Caco-2 (cell line): Measurements from ENCODE around the gene ATOH8. TPM values are rescaled to one million over a fixed set of nuclear protein-coding genes. Genes with fewer than 3 reads are reported as not detected.

Experiments
- BruUV-seq: library from RNA; stranded (reverse); fragments of 400-500 nt; replicated peaks from 2 replicates; lab custom pipeline; 2021; lab: Mats Ljungman, UMichigan
- CTCF ChIA-PET: fragments of 300-600 bp; sonication (Branson Sonifier 250); formaldehyde crosslinking; loops from one replicate; lab custom pipeline; 2022; ENCODE audit warnings: antibody characterized with exemption; lab: Charles Lee
- POLR2A ChIA-PET: fragments of 300-600 bp; sonication (Branson Sonifier 250); formaldehyde crosslinking; loops from one replicate; lab custom pipeline; 2022; ENCODE audit warnings: antibody characterized with exemption; lab: Charles Lee
- DNase-seq, 2 experiments: peaks; one replicate each; pipeline versions ENCODE4 v3.0.0 to v3.0.0-alpha.2; 2020 to 2022
- H3K27me3 ChIP-seq: replicated peaks from 2 replicates; pipeline ENCODE4 v1.6.0; 2011; ENCODE audit warnings: low read length; ENCODE audit not compliant: control insufficient read depth, insufficient read depth
- H3K36me3 ChIP-seq: 2 replicates; pipeline ENCODE4 v1.5.1; 2011; ENCODE audit warnings: low read length; ENCODE audit not compliant: control insufficient read depth, insufficient read depth
- H3K4me1 ChIP-seq: fragments of 250-450 bp; sonication (Bioruptor Pico); 2 replicates; pipeline ENCODE4 v1.5.1; 2020; ENCODE audit warnings: mild to moderate bottlenecking
- H3K4me3 ChIP-seq: 2 replicates; pipeline ENCODE4 v1.5.1; 2011; ENCODE audit warnings: low read depth, mild to moderate bottlenecking, control low read depth, low read length
- H3K9me3 ChIP-seq: fragments of 250-450 bp; sonication (Bioruptor Pico); 2 replicates; pipeline ENCODE4 v1.5.1; 2020; ENCODE audit warnings: mild to moderate bottlenecking, moderate library complexity
- H3K27ac Mint-ChIP-seq: one replicate; pipeline ENCODE4 v1.8.0; 2022; ENCODE audit warnings: mixed read lengths; ENCODE audit not compliant: unreplicated experiment
- H3K27me3 Mint-ChIP-seq: one replicate; pipeline ENCODE4 v1.8.0; 2022; ENCODE audit warnings: mixed read lengths; ENCODE audit not compliant: insufficient read depth, unreplicated experiment
- H3K36me3 Mint-ChIP-seq: one replicate; pipeline ENCODE4 v1.8.0; 2022; ENCODE audit warnings: mild to moderate bottlenecking, mixed read lengths; ENCODE audit not compliant: insufficient read depth, unreplicated experiment
- H3K4me1 Mint-ChIP-seq: one replicate; pipeline ENCODE4 v1.8.0; 2022; ENCODE audit warnings: low read depth, mixed read lengths; ENCODE audit not compliant: unreplicated experiment
- H3K4me3 Mint-ChIP-seq: one replicate; pipeline ENCODE4 v1.8.0; 2022; ENCODE audit warnings: mild to moderate bottlenecking, moderate library complexity, mixed read lengths; ENCODE audit not compliant: unreplicated experiment
- H3K9me3 Mint-ChIP-seq: one replicate; pipeline ENCODE4 v1.8.0; 2022; ENCODE audit warnings: mixed read lengths; ENCODE audit not compliant: unreplicated experiment
- CTCF ChIP-seq, 2 experiments: fragments of 200-600 bp in 1 of 2; IDR thresholded peaks; 1 replicate in 1 of 2; 2 replicates in 1 of 2; pipeline versions ENCODE4 v1.5.1 to v1.8.0; 2011 to 2022; ENCODE audit warnings: antibody characterized with exemption in 1 of 2, control low read depth in 1 of 2, inconsistent platforms in 1 of 2, low read depth in 1 of 2, low read length in 1 of 2, mild to moderate bottlenecking in 1 of 2, moderate library complexity in 1 of 2; ENCODE audit not compliant: insufficient read depth in 1 of 2, severe bottlenecking in 1 of 2, unreplicated experiment in 1 of 2
- intact Hi-C: fragments of 100-400 bp; cut with micrococcal nuclease; formaldehyde crosslinking; loops from one replicate; pipeline ENCODE4 v1.10.0; 2022; ENCODE audit not compliant: unreplicated experiment
- total RNA-seq: library from RNA; stranded (reverse); gene quantifications from 2 replicates; pipeline ENCODE4 v1.2.3, GENCODE V29; 2022

Gene ATOH8
- total RNA-seq, 1 experiment from 2014 or later: not detected

GRCh38 chr2:85768713-85769112, 14.9 kb downstream of the ATOH8 start:
- Histone ChIP-seq H3K9me3 (no peaks in the 10 kb centered on the region), H3K4me1 (no peaks in the 10 kb centered on the region), H3K27me3 (no peaks in the 10 kb centered on the region), H3K36me3 (no peaks in the 10 kb centered on the region; the same call in 1 of the 2 replicates), H3K4me3 (no peak overlapping the region)
- H3K4me1 Mint-ChIP-seq: no peaks in the 10 kb centered on the region
- intact Hi-C loops: no loop called here
- POLR2A ChIA-PET: no interaction called here
- no peak overlapping the region for H3K27ac Mint-ChIP-seq
- no TSS peak for BruUV-seq
- CTCF ChIA-PET: no interaction called here
- H3K9me3 Mint-ChIP-seq: no peaks in the 10 kb centered on the region
- no peak for TF ChIP-seq CTCF (IDR thresholded peaks at IDR 0.05; ENCODE audit: insufficient read depth in 1 of 2, low read depth in 1 of 2, low read length in 1 of 2, severe bottlenecking in 1 of 2, unreplicated experiment in 1 of 2)
- H3K4me3 Mint-ChIP-seq: no peak overlapping the region
- H3K27me3 Mint-ChIP-seq: no peaks in the 10 kb centered on the region
- H3K36me3 Mint-ChIP-seq: no peaks in the 10 kb centered on the region
- DNase-seq: no peak

- Histone ChIP-seq H3K9me3 (no peaks in the 10 kb centered on the region), H3K4me3 (no peak overlapping the region), H3K27me3 (no peaks in the 10 kb centered on the region), H3K36me3 (no peaks in the 10 kb centered on the region), H3K4me1 (no peaks in the 10 kb centered on the region)
- Mint-ChIP-seq H3K4me3 (no peak overlapping the region), H3K9me3 (no peaks in the 10 kb centered on the region), H3K4me1 (no peaks in the 10 kb centered on the region), H3K27me3 (no peaks in the 10 kb centered on the region), H3K27ac (no peak overlapping the region), H3K36me3 (no peaks in the 10 kb centered on the region)
- DNase-seq: peak in 1 of 2 experiments; percentile 48
- ChIA-PET CTCF (interaction anchor here (1.0 kb wide), 1 partner anchor 34 kb away, joined by 8 read pairs; no protein-coding TSS in a partner anchor), POLR2A (no interaction called here)
- no TSS peak for BruUV-seq
- intact Hi-C loops: no loop called here
- TF ChIP-seq CTCF (IDR thresholded peaks at IDR 0.05; ENCODE audit: insufficient read depth in 1 of 2, low read depth in 1 of 2, low read length in 1 of 2, severe bottlenecking in 1 of 2, unreplicated experiment in 1 of 2): peak; percentile 25 to 47
Measured at GRCh38 chr2:85769236-85769982, 15.6 kb downstream of the ATOH8 start.

- CTCF ChIA-PET: interaction anchor here (1.0 kb wide), 1 partner anchor 33 kb away, joined by 8 read pairs; no protein-coding TSS in a partner anchor
- no peaks in the 10 kb centered on the region for H3K9me3 Mint-ChIP-seq
- DNase-seq: no peak
- no TSS peak for BruUV-seq
- H3K36me3 Mint-ChIP-seq: no peaks in the 10 kb centered on the region
- Histone ChIP-seq H3K4me1 (no peaks in the 10 kb centered on the region), H3K9me3 (no peaks in the 10 kb centered on the region), H3K4me3 (no peak overlapping the region), H3K36me3 (no peaks in the 10 kb centered on the region), H3K27me3 (no peaks in the 10 kb centered on the region)
- no peaks in the 10 kb centered on the region for H3K27me3 Mint-ChIP-seq
- intact Hi-C loops: no loop called here
- H3K27ac Mint-ChIP-seq: no peak overlapping the region
- H3K4me3 Mint-ChIP-seq: no peak overlapping the region
- no peak for TF ChIP-seq CTCF (IDR thresholded peaks at IDR 0.05; ENCODE audit: insufficient read depth in 1 of 2, low read depth in 1 of 2, low read length in 1 of 2, severe bottlenecking in 1 of 2, unreplicated experiment in 1 of 2)
- no peaks in the 10 kb centered on the region for H3K4me1 Mint-ChIP-seq
- POLR2A ChIA-PET: no interaction called here
Measured at GRCh38 chr2:85769983-85770362, 16.2 kb downstream of the ATOH8 start.
